ENCODE results near the gene EEIG2. TPM values are rescaled to one million over a fixed set of nuclear protein-coding genes. Genes with fewer than 3 reads are reported as not detected.

Gene EEIG2
- total and polyA plus RNA-seq, 2 of the 13 experiments (the other 11 are each of a cell fraction or from before 2014, with no cell fraction given), result 0.90 to 3.2 TPM

- no peaks in the 10 kb centered on the region for H4K20me1 ChIP-seq (ENCODE audit: insufficient read depth, low read length)
- BruUV-seq (replicated peaks), result no TSS peak
- H3K9me3 ChIP-seq (ENCODE audit: low read length), result no peaks in the 10 kb centered on the region
- DNase-seq (ENCODE audit: low spot score), result no peak
- H2AFZ ChIP-seq (ENCODE audit: low read length), result no peak overlapping the region
- no peak overlapping the region for H3K27ac ChIP-seq (ENCODE audit: extremely low read length, insufficient read depth, low read length)
- CTCF ChIA-PET (ENCODE audit: low intra/inter-chr PET ratio, low total read pairs), result no interaction called here
- no peak for FAIRE-seq
- no peak overlapping the region for H3K4me3 ChIP-seq (replicated peaks in 1 of 3; ENCODE audit: insufficient read depth in 1 of 3, low read depth in 2 of 3, low read length in 3 of 3)
- intact Hi-C loops (cut with micrococcal nuclease; ENCODE audit: unreplicated experiment), result no loop called here
- H3K27me3 ChIP-seq (ENCODE audit: control insufficient read depth in 1 of 2, insufficient read depth in 2 of 2, low read length in 2 of 2), result peaks cover 0 to 3% of the 10 kb centered on the region in 2 experiments; a peak in 1 of 5 replicates
- H3K9ac ChIP-seq (ENCODE audit: insufficient read depth, low read depth, low read length), result no peak overlapping the region
- H3K4me1 ChIP-seq (ENCODE audit: insufficient read depth, low read length), result peaks cover 21% of the 10 kb centered on the region
- no peak overlapping the region for H3K4me2 ChIP-seq (ENCODE audit: low read depth, low read length)
- ATAC-seq, result no peak
- in situ Hi-C loops (cut with HindIII; ENCODE audit: extremely low pct_ligation_motif_present, low pct_unique_long_range_greater_than_20kb), result loop anchor here (25.0 kb wide), 1 partner anchor 770 kb away; no protein-coding TSS in a partner anchor
- POLR2A ChIA-PET, result no interaction called here
- TF ChIP-seq NCOA5 (CRISPR knock-in tag; IDR thresholded peaks at IDR 0.05), result no peak
- no peak for TF ChIP-seq ZNF18 (CRISPR knock-in tag; IDR thresholded peaks at IDR 0.05; ENCODE audit: insufficient replicate concordance)
- no peak for TF ChIP-seq SRF (IDR thresholded peaks at IDR 0.05; ENCODE audit: low read depth, low read length)
- TF ChIP-seq, protein P1, sequence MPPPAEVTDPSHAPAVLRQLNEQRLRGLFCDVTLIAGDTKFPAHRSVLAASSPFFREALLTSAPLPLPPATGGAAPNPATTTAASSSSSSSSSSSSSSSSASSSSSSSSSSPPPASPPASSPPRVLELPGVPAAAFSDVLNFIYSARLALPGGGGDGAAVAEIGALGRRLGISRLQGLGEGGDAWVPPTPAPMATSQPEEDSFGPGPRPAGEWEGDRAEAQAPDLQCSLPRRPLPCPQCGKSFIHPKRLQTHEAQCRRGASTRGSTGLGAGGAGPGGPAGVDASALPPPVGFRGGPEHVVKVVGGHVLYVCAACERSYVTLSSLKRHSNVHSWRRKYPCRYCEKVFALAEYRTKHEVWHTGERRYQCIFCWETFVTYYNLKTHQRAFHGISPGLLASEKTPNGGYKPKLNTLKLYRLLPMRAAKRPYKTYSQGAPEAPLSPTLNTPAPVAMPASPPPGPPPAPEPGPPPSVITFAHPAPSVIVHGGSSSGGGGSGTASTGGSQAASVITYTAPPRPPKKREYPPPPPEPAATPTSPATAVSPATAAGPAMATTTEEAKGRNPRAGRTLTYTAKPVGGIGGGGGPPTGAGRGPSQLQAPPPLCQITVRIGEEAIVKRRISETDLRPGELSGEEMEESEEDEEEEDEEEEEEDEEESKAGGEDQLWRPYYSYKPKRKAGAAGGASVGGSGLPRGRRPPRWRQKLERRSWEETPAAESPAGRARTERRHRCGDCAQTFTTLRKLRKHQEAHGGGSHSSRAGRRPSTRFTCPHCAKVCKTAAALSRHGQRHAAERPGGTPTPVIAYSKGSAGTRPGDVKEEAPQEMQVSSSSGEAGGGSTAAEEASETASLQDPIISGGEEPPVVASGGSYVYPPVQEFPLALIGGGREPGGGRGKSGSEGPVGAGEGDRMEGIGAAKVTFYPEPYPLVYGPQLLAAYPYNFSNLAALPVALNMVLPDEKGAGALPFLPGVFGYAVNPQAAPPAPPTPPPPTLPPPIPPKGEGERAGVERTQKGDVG (CRISPR knock-in tag; IDR thresholded peaks at IDR 0.05; ENCODE audit: borderline replicate concordance), result no peak
- TF ChIP-seq ZNF713 (CRISPR knock-in tag; IDR thresholded peaks at IDR 0.05), result no peak
- TF ChIP-seq, protein P2, sequence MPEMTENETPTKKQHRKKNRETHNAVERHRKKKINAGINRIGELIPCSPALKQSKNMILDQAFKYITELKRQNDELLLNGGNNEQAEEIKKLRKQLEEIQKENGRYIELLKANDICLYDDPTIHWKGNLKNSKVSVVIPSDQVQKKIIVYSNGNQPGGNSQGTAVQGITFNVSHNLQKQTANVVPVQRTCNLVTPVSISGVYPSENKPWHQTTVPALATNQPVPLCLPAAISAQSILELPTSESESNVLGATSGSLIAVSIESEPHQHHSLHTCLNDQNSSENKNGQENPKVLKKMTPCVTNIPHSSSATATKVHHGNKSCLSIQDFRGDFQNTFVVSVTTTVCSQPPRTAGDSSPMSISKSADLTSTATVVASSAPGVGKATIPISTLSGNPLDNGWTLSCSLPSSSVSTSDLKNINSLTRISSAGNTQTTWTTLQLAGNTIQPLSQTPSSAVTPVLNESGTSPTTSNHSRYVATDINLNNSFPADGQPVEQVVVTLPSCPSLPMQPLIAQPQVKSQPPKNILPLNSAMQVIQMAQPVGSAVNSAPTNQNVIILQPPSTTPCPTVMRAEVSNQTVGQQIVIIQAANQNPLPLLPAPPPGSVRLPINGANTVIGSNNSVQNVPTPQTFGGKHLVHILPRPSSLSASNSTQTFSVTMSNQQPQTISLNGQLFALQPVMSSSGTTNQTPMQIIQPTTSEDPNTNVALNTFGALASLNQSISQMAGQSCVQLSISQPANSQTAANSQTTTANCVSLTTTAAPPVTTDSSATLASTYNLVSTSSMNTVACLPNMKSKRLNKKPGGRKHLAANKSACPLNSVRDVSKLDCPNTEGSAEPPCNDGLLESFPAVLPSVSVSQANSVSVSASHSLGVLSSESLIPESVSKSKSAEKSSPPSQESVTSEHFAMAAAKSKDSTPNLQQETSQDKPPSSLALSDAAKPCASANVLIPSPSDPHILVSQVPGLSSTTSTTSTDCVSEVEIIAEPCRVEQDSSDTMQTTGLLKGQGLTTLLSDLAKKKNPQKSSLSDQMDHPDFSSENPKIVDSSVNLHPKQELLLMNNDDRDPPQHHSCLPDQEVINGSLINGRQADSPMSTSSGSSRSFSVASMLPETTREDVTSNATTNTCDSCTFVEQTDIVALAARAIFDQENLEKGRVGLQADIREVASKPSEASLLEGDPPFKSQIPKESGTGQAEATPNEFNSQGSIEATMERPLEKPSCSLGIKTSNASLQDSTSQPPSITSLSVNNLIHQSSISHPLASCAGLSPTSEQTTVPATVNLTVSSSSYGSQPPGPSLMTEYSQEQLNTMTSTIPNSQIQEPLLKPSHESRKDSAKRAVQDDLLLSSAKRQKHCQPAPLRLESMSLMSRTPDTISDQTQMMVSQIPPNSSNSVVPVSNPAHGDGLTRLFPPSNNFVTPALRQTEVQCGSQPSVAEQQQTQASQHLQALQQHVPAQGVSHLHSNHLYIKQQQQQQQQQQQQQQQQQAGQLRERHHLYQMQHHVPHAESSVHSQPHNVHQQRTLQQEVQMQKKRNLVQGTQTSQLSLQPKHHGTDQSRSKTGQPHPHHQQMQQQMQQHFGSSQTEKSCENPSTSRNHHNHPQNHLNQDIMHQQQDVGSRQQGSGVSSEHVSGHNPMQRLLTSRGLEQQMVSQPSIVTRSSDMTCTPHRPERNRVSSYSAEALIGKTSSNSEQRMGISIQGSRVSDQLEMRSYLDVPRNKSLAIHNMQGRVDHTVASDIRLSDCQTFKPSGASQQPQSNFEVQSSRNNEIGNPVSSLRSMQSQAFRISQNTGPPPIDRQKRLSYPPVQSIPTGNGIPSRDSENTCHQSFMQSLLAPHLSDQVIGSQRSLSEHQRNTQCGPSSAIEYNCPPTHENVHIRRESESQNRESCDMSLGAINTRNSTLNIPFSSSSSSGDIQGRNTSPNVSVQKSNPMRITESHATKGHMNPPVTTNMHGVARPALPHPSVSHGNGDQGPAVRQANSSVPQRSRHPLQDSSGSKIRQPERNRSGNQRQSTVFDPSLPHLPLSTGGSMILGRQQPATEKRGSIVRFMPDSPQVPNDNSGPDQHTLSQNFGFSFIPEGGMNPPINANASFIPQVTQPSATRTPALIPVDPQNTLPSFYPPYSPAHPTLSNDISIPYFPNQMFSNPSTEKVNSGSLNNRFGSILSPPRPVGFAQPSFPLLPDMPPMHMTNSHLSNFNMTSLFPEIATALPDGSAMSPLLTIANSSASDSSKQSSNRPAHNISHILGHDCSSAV (CRISPR knock-in tag; IDR thresholded peaks at IDR 0.05; ENCODE audit: borderline replicate concordance), result no peak
- H3K36me3 ChIP-seq (replicated peaks in 1 of 2; ENCODE audit: control insufficient read depth in 1 of 2, insufficient read depth in 2 of 2, low read length in 2 of 2), result no peaks in the 10 kb centered on the region
- H3K79me2 ChIP-seq (ENCODE audit: insufficient read depth, low read length), result no peaks in the 10 kb centered on the region
These were observed 2.6 kb upstream of the EEIG2 start for GRCh38 chr1:108557296-108557695.
